Astrocyte (in vitro differentiated cells and primary cell): ENCODE data around the gene RBBP8NL. TPM values are rescaled to one million over a fixed set of nuclear protein-coding genes. Genes with fewer than 3 reads are reported as not detected.

Experiments used
- DNase-seq: peaks from one replicate; pipeline ENCODE4 v3.0.0-alpha.2; 2010; ENCODE audit warnings: low read depth
- FAIRE-seq: peaks from 2 replicates; lab custom pipeline; 2011; peaks lifted over from hg19 to GRCh38; lab: Jason Lieb, UNC
- H2AFZ ChIP-seq: 2 replicates; pipeline ENCODE4 v1.6.0; 2012; ENCODE audit warnings: low read depth, low read length, inconsistent platforms
- H3K27ac ChIP-seq: 2 replicates; pipeline ENCODE4 v1.5.1; 2011; ENCODE audit warnings: low read depth, low read length, inconsistent platforms
- H3K27me3 ChIP-seq: 2 replicates; pipeline ENCODE4 v1.6.0; 2011; ENCODE audit warnings: low read length, inconsistent platforms; ENCODE audit not compliant: insufficient read depth
- H3K36me3 ChIP-seq: 2 replicates; pipeline ENCODE4 v1.5.1; 2011; ENCODE audit warnings: low read length, inconsistent platforms; ENCODE audit not compliant: insufficient read depth
- H3K4me1 ChIP-seq: 2 replicates; pipeline ENCODE4 v1.5.1; 2011; ENCODE audit warnings: low read length, inconsistent platforms; ENCODE audit not compliant: insufficient read depth
- H3K4me2 ChIP-seq: 2 replicates; pipeline ENCODE4 v1.6.0; 2012; ENCODE audit warnings: low read length, inconsistent platforms
- H3K4me3 ChIP-seq: 2 replicates; pipeline ENCODE4 v1.5.1; 2011; ENCODE audit warnings: low read depth, mild to moderate bottlenecking, low read length, inconsistent platforms; ENCODE audit not compliant: insufficient read depth
- H3K79me2 ChIP-seq: 2 replicates; pipeline ENCODE4 v1.6.0; 2012; ENCODE audit warnings: mild to moderate bottlenecking, low read length, inconsistent platforms; ENCODE audit not compliant: insufficient read depth
- H3K9ac ChIP-seq: 2 replicates; pipeline ENCODE4 v1.6.0; 2012; ENCODE audit warnings: mild to moderate bottlenecking, low read length, inconsistent platforms
- H3K9me3 ChIP-seq: 2 replicates; pipeline ENCODE4 v1.5.1; 2012; ENCODE audit warnings: low read depth, mild to moderate bottlenecking, low read length, inconsistent platforms; ENCODE audit not compliant: insufficient read depth
- H4K20me1 ChIP-seq: 2 replicates; pipeline ENCODE4 v1.6.0; 2012; ENCODE audit warnings: low read length, inconsistent platforms; ENCODE audit not compliant: insufficient read depth
- H3K27ac Mint-ChIP-seq: one replicate; pipeline ENCODE4 v1.8.0; 2021; ENCODE audit warnings: mild to moderate bottlenecking, mixed read lengths; ENCODE audit not compliant: unreplicated experiment
- H3K27me3 Mint-ChIP-seq: one replicate; pipeline ENCODE4 v1.8.0; 2021; ENCODE audit warnings: low read depth, mixed read lengths; ENCODE audit not compliant: unreplicated experiment
- H3K36me3 Mint-ChIP-seq: one replicate; pipeline ENCODE4 v1.8.0; 2021; ENCODE audit warnings: low read depth, mixed read lengths; ENCODE audit not compliant: unreplicated experiment
- H3K4me1 Mint-ChIP-seq: one replicate; pipeline ENCODE4 v1.8.0; 2021; ENCODE audit warnings: low read depth, mixed read lengths; ENCODE audit not compliant: unreplicated experiment
- H3K4me3 Mint-ChIP-seq: one replicate; pipeline ENCODE4 v1.8.0; 2021; ENCODE audit warnings: mild to moderate bottlenecking, moderate library complexity, mixed read lengths; ENCODE audit not compliant: unreplicated experiment
- H3K9me3 Mint-ChIP-seq: one replicate; pipeline ENCODE4 v1.8.0; 2021; ENCODE audit warnings: mild to moderate bottlenecking, mixed read lengths; ENCODE audit not compliant: unreplicated experiment
- EZH2 ChIP-seq: IDR thresholded peaks from 2 replicates; pipeline ENCODE4 v1.6.1; 2012; ENCODE audit warnings: mild to moderate bottlenecking, low read length, inconsistent platforms; ENCODE audit not compliant: insufficient read depth
- total RNA-seq: library from RNA; stranded (reverse); gene quantifications from 2 replicates; pipeline ENCODE4 v1.2.1, GENCODE V29; 2021
- TF ChIP-seq, protein P1 (sequence below): IDR thresholded peaks from 2 replicates; pipeline ENCODE4 v1.5.1; 2011; ENCODE audit warnings: low read depth, mild to moderate bottlenecking, inconsistent platforms, low read length, moderate library complexity; ENCODE audit not compliant: insufficient read depth

Gene RBBP8NL
- total RNA-seq, 1 donor from 2014 or later = 0.14 TPM

DNA sequence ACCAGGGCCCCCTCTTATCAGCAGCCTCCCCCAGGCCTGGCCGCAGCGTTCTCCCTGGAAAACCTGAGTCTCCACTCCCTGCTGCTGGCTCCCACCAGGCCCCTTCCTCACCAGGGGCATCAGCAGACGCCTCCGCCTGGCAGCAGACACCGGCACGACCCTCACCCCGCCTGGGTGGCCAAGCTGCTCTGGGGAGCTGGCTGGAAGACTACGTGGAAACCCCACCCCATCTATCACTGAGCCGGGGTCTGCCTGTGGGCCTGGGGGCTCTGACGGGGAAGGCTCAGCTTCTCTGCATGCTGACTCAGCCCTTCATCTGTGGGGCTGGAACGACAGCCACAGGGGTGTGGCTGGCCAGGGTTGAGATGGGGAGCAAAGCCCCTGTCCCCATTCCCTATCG, 19.1 kb upstream of the RBBP8NL start:
- H3K4me2 ChIP-seq = no peak overlapping the region
- H3K9ac ChIP-seq = no peak overlapping the region
- DNase-seq (no peak), FAIRE-seq (no peak)
- H3K79me2 ChIP-seq = no peaks in the 10 kb centered on the region
- H3K4me3 Mint-ChIP-seq = no peak overlapping the region
- peaks cover 3% of the 10 kb centered on the region for H3K9me3 Mint-ChIP-seq
- H2AFZ ChIP-seq = no peak overlapping the region
- H3K4me1 ChIP-seq = no peaks in the 10 kb centered on the region
- no peak overlapping the region for H3K27ac Mint-ChIP-seq
- peaks cover 9% of the 10 kb centered on the region for H3K27me3 ChIP-seq
- TF ChIP-seq EZH2 = no peak
- TF ChIP-seq, protein P1, sequence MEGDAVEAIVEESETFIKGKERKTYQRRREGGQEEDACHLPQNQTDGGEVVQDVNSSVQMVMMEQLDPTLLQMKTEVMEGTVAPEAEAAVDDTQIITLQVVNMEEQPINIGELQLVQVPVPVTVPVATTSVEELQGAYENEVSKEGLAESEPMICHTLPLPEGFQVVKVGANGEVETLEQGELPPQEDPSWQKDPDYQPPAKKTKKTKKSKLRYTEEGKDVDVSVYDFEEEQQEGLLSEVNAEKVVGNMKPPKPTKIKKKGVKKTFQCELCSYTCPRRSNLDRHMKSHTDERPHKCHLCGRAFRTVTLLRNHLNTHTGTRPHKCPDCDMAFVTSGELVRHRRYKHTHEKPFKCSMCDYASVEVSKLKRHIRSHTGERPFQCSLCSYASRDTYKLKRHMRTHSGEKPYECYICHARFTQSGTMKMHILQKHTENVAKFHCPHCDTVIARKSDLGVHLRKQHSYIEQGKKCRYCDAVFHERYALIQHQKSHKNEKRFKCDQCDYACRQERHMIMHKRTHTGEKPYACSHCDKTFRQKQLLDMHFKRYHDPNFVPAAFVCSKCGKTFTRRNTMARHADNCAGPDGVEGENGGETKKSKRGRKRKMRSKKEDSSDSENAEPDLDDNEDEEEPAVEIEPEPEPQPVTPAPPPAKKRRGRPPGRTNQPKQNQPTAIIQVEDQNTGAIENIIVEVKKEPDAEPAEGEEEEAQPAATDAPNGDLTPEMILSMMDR = no peak
- no peaks in the 10 kb centered on the region for H3K9me3 ChIP-seq
- peaks cover 61% of the 10 kb centered on the region for H3K27me3 Mint-ChIP-seq
- no peaks in the 10 kb centered on the region for H4K20me1 ChIP-seq
- H3K4me1 Mint-ChIP-seq = no peaks in the 10 kb centered on the region
- H3K4me3 ChIP-seq = no peak overlapping the region
- no peak overlapping the region for H3K27ac ChIP-seq
- no peaks in the 10 kb centered on the region for H3K36me3 Mint-ChIP-seq
- H3K36me3 ChIP-seq = no peaks in the 10 kb centered on the region

DNA sequence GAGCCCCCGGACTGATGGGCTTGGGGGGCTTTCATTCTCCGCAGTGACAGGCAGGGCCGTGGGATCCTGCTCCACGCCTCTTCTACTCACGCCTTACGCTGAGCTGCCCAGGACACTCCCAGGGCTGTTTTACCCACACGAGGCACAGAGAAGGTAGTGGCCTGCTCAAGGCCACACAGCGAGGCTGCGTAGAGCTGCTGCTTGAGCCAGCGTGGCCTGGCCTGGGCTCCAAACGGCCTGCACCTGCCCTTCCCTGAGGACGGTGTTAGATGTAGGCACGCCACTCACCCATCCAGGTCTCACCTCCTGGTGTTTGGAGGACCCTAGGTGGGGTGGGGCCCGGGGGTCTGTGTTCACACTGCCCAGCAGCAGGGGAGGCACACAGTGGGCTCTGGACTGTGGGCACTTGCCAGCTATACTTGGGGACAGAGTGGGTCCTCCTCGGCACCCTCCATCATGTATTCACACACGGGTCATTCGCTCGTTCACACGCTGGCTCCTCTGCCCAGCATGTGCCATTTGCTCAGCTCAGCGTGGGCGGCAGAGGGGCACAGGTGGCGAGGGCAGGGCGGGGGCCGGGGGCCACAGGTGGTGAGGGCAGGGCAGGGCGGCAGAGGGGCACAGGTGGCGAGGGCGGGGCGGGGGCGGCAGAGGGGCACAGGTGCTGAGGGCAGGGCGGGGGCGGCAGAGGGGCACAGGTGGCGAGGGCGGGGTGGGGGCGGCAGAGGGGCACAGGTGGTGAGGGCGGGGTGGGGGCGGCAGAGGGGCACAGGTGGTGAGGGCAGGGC, 18.4 kb upstream of the RBBP8NL start:
- H4K20me1 ChIP-seq = no peaks in the 10 kb centered on the region
- no peaks in the 10 kb centered on the region for H3K9me3 ChIP-seq
- peaks cover 3% of the 10 kb centered on the region for H3K9me3 Mint-ChIP-seq
- no peak overlapping the region for H3K27ac Mint-ChIP-seq
- TF ChIP-seq EZH2 = no peak
- TF ChIP-seq, protein P1 = no peak
- no peak overlapping the region for H3K9ac ChIP-seq
- no peak overlapping the region for H3K4me3 Mint-ChIP-seq
- H3K4me1 Mint-ChIP-seq = no peaks in the 10 kb centered on the region
- H3K4me3 ChIP-seq = no peak overlapping the region
- no peaks in the 10 kb centered on the region for H3K79me2 ChIP-seq
- no peak overlapping the region for H2AFZ ChIP-seq
- H3K4me1 ChIP-seq = no peaks in the 10 kb centered on the region
- H3K4me2 ChIP-seq = no peak overlapping the region
- H3K36me3 ChIP-seq = no peaks in the 10 kb centered on the region
- peaks cover 65% of the 10 kb centered on the region for H3K27me3 Mint-ChIP-seq
- H3K27me3 ChIP-seq = peaks cover 9% of the 10 kb centered on the region
- H3K27ac ChIP-seq = no peak overlapping the region
- FAIRE-seq = no peak
- no peaks in the 10 kb centered on the region for H3K36me3 Mint-ChIP-seq
- DNase-seq = no peak

DNA sequence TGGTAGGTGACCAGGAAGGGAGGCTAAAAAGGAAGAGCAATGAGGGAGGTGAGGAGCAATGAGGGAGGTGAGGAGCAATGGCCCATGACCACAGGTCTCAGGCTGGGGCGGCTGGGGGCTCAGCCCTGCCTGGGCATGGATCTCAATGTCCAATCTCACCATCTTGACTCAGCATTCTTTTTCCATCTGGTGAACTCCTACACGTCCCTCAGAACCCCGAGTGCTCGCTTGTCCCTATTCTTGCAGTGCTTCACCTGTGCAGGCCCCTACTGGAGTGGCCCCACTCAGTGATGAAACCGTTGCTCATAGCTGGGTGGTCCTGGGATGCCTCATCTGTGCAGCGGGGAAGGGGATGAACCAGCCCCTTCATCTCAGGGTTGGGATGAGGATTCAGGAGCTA, 16.9 kb upstream of the RBBP8NL start:
- Mint-ChIP-seq H3K9me3 (peaks cover 3% of the 10 kb centered on the region), H3K36me3 (no peaks in the 10 kb centered on the region), H3K27me3 (peaks cover 73% of the 10 kb centered on the region), H3K4me1 (no peaks in the 10 kb centered on the region), H3K4me3 (no peak overlapping the region), H3K27ac (no peak overlapping the region)
- H3K4me3 ChIP-seq = no peak overlapping the region
- no peak for FAIRE-seq
- DNase-seq = no peak
- H3K4me2 ChIP-seq = no peak overlapping the region
- H3K9me3 ChIP-seq = no peaks in the 10 kb centered on the region
- no peak overlapping the region for H2AFZ ChIP-seq
- H3K27ac ChIP-seq = no peak overlapping the region
- H3K36me3 ChIP-seq = no peaks in the 10 kb centered on the region
- H3K79me2 ChIP-seq = no peaks in the 10 kb centered on the region
- no peaks in the 10 kb centered on the region for H3K4me1 ChIP-seq
- TF ChIP-seq EZH2 = no peak
- TF ChIP-seq, protein P1 = no peak
- H4K20me1 ChIP-seq = no peaks in the 10 kb centered on the region
- H3K9ac ChIP-seq = no peak overlapping the region
- peaks cover 12% of the 10 kb centered on the region for H3K27me3 ChIP-seq
